ENCODE results near the gene CDCA4.
A peak's percentile ranks its signal among the peaks of the same experiment; 100 is the strongest.

Gene CDCA4

DNA sequence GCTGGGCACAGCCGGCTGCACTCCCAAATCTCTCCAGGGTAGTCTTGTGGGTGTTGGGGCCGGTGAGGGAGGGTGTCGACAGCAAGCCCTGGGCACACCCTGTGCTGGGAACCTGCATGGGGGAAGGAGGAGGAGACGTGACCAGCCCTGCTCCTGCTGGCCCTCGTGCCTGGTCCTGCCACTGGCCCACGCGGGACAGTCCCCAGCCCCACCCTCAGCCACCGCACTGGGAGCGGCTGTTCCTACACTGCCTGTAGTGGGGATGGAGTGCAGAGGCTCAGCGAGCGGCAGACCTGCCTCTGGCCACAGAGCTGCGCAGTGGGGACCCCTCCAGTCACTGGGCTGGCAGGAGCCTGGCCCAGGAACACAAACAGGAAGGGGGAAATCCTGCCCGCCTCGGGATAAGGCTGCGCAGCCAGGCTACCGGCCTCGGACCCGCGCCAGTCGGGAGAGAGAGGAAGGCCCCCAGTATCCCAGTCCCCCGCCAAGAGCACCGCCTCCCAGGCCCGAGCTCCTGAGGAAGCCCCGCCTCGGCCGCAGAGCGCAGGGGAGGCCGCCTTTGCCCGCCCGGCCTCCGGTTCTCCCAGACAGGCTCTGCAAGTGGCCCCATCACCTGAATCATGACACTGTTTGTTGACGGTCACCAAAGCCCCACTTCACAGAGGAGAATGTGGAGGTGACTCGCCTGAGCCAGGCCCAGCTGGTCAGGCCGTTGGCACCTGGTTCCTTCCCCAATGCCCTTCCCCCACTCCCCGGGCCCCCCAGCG, 53.3 kb downstream of the CDCA4 start:
- TF ChIP-seq, protein P1, sequence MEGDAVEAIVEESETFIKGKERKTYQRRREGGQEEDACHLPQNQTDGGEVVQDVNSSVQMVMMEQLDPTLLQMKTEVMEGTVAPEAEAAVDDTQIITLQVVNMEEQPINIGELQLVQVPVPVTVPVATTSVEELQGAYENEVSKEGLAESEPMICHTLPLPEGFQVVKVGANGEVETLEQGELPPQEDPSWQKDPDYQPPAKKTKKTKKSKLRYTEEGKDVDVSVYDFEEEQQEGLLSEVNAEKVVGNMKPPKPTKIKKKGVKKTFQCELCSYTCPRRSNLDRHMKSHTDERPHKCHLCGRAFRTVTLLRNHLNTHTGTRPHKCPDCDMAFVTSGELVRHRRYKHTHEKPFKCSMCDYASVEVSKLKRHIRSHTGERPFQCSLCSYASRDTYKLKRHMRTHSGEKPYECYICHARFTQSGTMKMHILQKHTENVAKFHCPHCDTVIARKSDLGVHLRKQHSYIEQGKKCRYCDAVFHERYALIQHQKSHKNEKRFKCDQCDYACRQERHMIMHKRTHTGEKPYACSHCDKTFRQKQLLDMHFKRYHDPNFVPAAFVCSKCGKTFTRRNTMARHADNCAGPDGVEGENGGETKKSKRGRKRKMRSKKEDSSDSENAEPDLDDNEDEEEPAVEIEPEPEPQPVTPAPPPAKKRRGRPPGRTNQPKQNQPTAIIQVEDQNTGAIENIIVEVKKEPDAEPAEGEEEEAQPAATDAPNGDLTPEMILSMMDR (IDR thresholded peaks at IDR 0.05; ENCODE audit: low read depth, low read length, missing control alignments) = no peak
- peak overlapping the region; percentile 43 for H3K4me3 ChIP-seq (ENCODE audit: low read depth, low read length)
- no peak for DNase-seq (ENCODE audit: low read depth)
- in situ Hi-C loops (cut with HindIII; ENCODE audit: low sequenced_read_pairs) = no loop called here

DNA sequence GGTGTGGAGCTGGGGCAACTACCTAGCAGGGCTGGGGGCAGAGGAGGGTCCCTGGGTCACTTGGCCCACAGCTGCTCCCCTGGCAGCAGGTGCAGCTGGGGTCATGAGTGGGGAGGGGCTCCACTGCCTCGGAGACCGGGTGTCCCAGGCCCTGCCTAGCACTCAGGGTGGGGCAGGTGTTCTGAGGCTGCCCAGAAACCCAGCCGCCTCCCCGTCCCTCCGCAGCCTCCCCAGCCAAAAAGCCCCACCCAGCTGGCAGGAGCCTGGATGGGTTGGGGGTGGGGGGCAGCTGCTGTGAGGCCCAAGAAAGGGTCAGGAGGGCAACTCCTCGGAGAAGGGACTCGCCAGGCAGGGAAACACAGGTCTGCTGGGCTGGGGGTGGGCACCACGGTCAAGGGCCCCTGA, 53.9 kb downstream of the CDCA4 start:
- TF ChIP-seq, protein P1 (IDR thresholded peaks at IDR 0.05; ENCODE audit: low read depth, low read length, missing control alignments) = no peak
- no peak for DNase-seq (ENCODE audit: low read depth)
- H3K4me3 ChIP-seq (ENCODE audit: low read depth, low read length) = no peak overlapping the region
- in situ Hi-C loops (cut with HindIII; ENCODE audit: low sequenced_read_pairs) = no loop called here

DNA sequence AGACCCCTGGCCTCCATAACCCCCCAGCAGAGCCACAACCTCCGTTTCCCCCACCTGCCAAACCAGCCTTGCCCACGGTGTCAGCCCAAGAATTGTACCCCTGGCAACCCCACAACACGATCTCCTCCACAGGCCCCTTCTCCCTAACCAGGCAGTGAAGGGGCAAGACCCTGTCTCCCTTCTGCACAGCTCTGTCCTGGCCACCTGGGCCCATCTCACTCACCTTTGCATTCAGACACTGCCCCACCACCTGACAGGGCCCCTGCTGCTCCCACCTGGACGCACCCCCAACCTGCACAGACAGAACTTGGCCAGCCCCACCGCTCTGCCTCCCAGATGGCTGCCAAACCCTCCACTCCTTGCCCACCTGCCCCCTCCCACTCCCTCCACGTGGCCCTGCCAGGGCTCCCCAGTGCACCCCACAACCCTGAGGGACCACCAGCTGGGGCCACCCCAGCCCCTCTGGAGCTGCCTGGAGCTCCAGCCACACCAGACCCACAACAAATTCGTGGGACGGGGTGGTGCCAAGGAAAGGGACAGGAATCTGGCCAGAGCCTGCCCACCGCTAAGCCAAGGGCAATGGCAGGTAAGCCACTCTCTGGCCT, 54.5 kb downstream of the CDCA4 start:
- in situ Hi-C loops (cut with HindIII; ENCODE audit: low sequenced_read_pairs) = no loop called here
- TF ChIP-seq, protein P1 (IDR thresholded peaks at IDR 0.05; ENCODE audit: low read depth, low read length, missing control alignments) = no peak
- H3K4me3 ChIP-seq (ENCODE audit: low read depth, low read length) = no peak overlapping the region
- no peak for DNase-seq (ENCODE audit: low read depth)

DNA sequence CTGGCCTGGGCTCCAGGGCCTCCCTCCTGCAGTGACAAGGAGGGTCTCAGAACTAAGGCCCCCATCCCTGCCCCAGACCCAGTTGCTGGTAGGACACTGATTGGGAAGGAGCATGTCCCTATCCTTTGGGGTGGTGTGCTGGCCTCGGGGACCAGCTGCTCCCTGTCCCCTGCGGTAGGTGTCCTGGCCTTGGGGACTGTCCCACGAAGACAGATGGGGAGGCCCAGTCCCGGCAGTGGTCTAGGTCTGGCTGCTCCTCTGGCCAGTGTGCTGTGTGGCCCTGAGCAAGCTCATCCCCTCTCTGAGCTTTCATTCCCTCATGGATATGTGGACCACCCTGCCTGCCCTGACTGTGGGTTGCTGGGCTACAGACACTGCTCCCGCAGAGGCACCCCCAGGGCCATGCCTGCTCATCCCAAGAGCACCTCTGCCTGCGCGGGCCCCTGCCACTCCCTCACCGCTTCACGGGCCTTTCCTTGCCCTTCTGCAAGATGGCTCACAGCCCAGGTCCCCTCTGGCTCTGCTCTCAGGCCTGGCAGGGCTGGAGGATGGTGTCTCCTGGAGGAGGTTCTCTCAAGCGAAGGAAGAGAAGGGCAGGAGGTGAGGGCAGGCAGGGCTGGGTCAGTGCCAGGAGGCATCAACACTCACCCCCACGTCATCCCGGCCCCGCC, 55.2 kb downstream of the CDCA4 start:
- DNase-seq (ENCODE audit: low read depth) = no peak
- no peak overlapping the region for H3K4me3 ChIP-seq (ENCODE audit: low read depth, low read length)
- in situ Hi-C loops (cut with HindIII; ENCODE audit: low sequenced_read_pairs) = no loop called here

DNA sequence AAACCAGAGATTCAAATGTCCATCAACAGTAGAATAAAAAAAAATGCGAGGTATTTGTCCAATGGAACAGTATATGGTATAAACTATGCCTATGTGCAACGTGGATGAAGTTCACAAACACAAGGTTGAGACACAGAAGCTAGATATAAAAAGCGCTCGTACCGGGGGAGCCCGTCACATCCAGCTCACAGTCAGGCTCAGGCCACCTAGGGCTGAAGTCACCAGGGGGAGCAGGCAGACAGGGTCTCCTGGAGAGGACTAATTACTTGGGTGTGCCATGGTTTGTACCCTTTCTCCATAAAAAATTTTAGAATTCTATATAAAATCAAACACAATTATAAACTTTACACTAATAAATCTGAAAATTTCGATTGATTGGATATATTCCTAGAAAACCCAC, 56.3 kb downstream of the CDCA4 start:
- H3K4me3 ChIP-seq (ENCODE audit: low read depth, low read length) = no peak overlapping the region
- no peak for DNase-seq (ENCODE audit: low read depth)
- TF ChIP-seq, protein P1 (IDR thresholded peaks at IDR 0.05; ENCODE audit: low read depth, low read length, missing control alignments) = no peak
- in situ Hi-C loops (cut with HindIII; ENCODE audit: low sequenced_read_pairs) = no loop called here

More for the DNA sequence above, 55.2 kb downstream of the CDCA4 start:
- TF ChIP-seq, protein P1 (IDR thresholded peaks at IDR 0.05; ENCODE audit: low read depth, low read length, missing control alignments) = no peak

Data from astrocyte of the cerebellum (primary cell).